Spleen (tissue), 11 donors: ENCODE measurements around the gene ZNF296. TPM values are rescaled to one million over a fixed set of nuclear protein-coding genes. Genes with fewer than 3 reads are reported as not detected.

Source experiments
- DNase-seq: peaks from one replicate; pipeline ENCODE4 v3.0.0-alpha.2; 2020
- H3K27ac ChIP-seq, 8 donors: fragments of 200-600 bp; sonication (generic) in 7 of 8; 1 replicate in 4 of 8; 2 replicates in 4 of 8; pipeline versions ENCODE4 v1.5.0 to v1.8.0; 2016 to 2021; ENCODE audit warnings: inconsistent platforms in 4 of 8, mild to moderate bottlenecking in 4 of 8, moderate library complexity in 1 of 8
- H3K27me3 ChIP-seq, 7 donors: fragments of 200-600 bp; sonication (generic) in 6 of 7; replicated peaks in 1 of 7; 1 replicate in 4 of 7; 2 replicates in 3 of 7; pipeline versions ENCODE4 v1.5.0 to v1.8.0; 2016 to 2021; ENCODE audit warnings: inconsistent platforms in 3 of 7, mild to moderate bottlenecking in 1 of 7
- H3K36me3 ChIP-seq, 6 donors: fragments of 200-600 bp; sonication (generic) in 5 of 6; 1 replicate in 4 of 6; 2 replicates in 2 of 6; pipeline versions ENCODE4 v1.5.0 to v1.8.0; 2016 to 2021; ENCODE audit warnings: inconsistent platforms in 2 of 6
- H3K4me1 ChIP-seq, 6 donors: fragments of 200-600 bp; sonication (generic) in 5 of 6; 1 replicate in 3 of 6; 2 replicates in 3 of 6; pipeline versions ENCODE4 v1.5.0 to v1.8.0; 2016 to 2021; ENCODE audit warnings: inconsistent platforms in 3 of 6
- H3K4me3 ChIP-seq, 8 donors: fragments of 200-600 bp; sonication (generic) in 7 of 8; 1 replicate in 4 of 8; 2 replicates in 4 of 8; pipeline versions ENCODE4 v1.5.0 to v1.8.0; 2016 to 2021; ENCODE audit warnings: inconsistent platforms in 4 of 8, mild to moderate bottlenecking in 4 of 8, moderate library complexity in 2 of 8
- H3K9me3 ChIP-seq, 8 donors: fragments of 200-600 bp; sonication (generic) in 7 of 8; 1 replicate in 4 of 8; 2 replicates in 4 of 8; pipeline versions ENCODE4 v1.5.0 to v1.8.0; 2016 to 2021; ENCODE audit warnings: inconsistent platforms in 4 of 8
- POLR2A ChIP-seq, 3 donors: fragments of 450-650 bp; IDR thresholded peaks; one replicate each; pipeline ENCODE4 v1.5.1; 2017; ENCODE audit warnings: antibody characterized with exemption in 3 of 3, mild to moderate bottlenecking in 1 of 3
- POLR2AphosphoS5 ChIP-seq, 3 donors: sonication (generic); formaldehyde crosslinking; IDR thresholded peaks; one replicate each; pipeline ENCODE4 v1.5.1; 2017; ENCODE audit warnings: antibody characterized with exemption in 3 of 3
- WGBS, 5 donors: extraction: QIAGEN DNeasy Blood & Tissue Kit in 3 of 5; methylation state at CpG; one replicate each; pipeline versions ENCODE4 v1.1.5 to v1.1.7; 2013 to 2018; 5-methylcytosine and 5-hydroxymethylcytosine counted together
- intact Hi-C: fragments of 100-400 bp; cut with DNase I; formaldehyde crosslinking; loops from one replicate; pipeline ENCODE4 v1.15.0; 2023; ENCODE audit warnings: low total_unique reads
- polyA plus RNA-seq, 3 donors: library from polyadenylated mRNA; stranded (reverse); fragments of 200-250 nt; gene quantifications; one replicate each; pipeline ENCODE4 v1.2.1, GENCODE V29; 2013
- total RNA-seq, 7 donors: library from RNA; depleted of rRNA in 3 of 7; stranded (reverse); fragments of >200 nt in 3 of 7; fragmentation: NEBNext Ultra II Directional in 4 of 7; extraction: Animal tissue kit (Norgen Biotek cat#: 25700) in 4 of 7; gene quantifications; one replicate each; pipeline versions ENCODE4 v1.1.0 to v1.2.1, GENCODE V29; 2016 to 2021
- TF ChIP-seq, protein P1 (sequence below), 11 experiments: fragments of 200-600 bp in 7 of 11; fragments of 450-650 bp in 4 of 11; sonication (generic) in 4 of 11; IDR thresholded peaks in 8 of 11; conservative IDR thresholded peaks in 3 of 11; 1 replicate in 7 of 11; 2 replicates in 4 of 11; pipeline versions ENCODE4 v1.4.0 to v1.8.0; 2016 to 2021; ENCODE audit warnings: antibody characterized with exemption in 11 of 11, inconsistent platforms in 4 of 11, mild to moderate bottlenecking in 1 of 11
- donor health status: healthy with polysubstance abuse.
- donor health status: DM: no; HTN: no; CAD: no; lungs with moderate emphysema.
- donor health status: DM: no; HTN: no; CAD: no.
- donor health status: Bipolar disorder and iron deficiency.
- donor health status: healthy.
- donor health status: DM: no; HTN: no; CAD: no.
- donor health status: DM: yes; HTN: yes; CAD: no.

Gene ZNF296
- total and polyA plus RNA-seq, 10 donors: 3.9 to 11.9 (median 7.4) TPM

DNA sequence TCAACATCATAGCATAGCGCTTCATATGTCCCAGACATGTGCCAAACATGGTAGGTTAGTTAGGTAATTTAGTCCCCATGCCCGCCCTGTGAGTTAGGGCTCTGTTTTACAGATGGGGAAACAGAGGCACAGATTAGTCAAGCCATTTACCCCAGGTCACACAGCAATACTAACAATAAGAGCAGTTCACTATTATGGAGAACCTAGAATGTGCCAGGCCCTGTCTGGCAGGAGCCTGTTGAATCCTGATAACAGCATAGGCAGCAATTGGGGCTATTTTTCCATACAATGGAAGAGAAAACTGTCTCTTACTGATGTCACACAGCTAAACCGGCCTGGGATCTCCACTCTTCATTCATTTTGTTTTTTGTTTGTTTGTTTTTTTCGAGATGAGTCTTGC is 10.2 kb upstream of the ZNF296 start:
- H3K4me1 ChIP-seq: peaks cover 7 to 68% (median 28%) of the 10 kb centered on the region in 6 donors
- WGBS, 5 donors: 94 to 97% (median 95%) methylated on average over 4 of the region's 4 CpGs
- DNase-seq: no peak
- TF ChIP-seq POLR2A (IDR thresholded peaks at IDR 0.05): no peak
- TF ChIP-seq, protein P1, sequence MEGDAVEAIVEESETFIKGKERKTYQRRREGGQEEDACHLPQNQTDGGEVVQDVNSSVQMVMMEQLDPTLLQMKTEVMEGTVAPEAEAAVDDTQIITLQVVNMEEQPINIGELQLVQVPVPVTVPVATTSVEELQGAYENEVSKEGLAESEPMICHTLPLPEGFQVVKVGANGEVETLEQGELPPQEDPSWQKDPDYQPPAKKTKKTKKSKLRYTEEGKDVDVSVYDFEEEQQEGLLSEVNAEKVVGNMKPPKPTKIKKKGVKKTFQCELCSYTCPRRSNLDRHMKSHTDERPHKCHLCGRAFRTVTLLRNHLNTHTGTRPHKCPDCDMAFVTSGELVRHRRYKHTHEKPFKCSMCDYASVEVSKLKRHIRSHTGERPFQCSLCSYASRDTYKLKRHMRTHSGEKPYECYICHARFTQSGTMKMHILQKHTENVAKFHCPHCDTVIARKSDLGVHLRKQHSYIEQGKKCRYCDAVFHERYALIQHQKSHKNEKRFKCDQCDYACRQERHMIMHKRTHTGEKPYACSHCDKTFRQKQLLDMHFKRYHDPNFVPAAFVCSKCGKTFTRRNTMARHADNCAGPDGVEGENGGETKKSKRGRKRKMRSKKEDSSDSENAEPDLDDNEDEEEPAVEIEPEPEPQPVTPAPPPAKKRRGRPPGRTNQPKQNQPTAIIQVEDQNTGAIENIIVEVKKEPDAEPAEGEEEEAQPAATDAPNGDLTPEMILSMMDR (IDR thresholded peaks at IDR 0.05 in 8 of 11, conservative IDR thresholded peaks at IDR 0.05 in 3 of 11): no peak
- no peak for TF ChIP-seq POLR2AphosphoS5 (IDR thresholded peaks at IDR 0.05)
- H3K36me3 ChIP-seq: peaks cover 0 to 84% (median 20%) of the 10 kb centered on the region in 6 donors
- no peaks in the 10 kb centered on the region for H3K9me3 ChIP-seq
- H3K27me3 ChIP-seq: no peaks in the 10 kb centered on the region
- no peak overlapping the region for H3K4me3 ChIP-seq
- intact Hi-C loops: no loop called here
- no peak overlapping the region for H3K27ac ChIP-seq

DNA sequence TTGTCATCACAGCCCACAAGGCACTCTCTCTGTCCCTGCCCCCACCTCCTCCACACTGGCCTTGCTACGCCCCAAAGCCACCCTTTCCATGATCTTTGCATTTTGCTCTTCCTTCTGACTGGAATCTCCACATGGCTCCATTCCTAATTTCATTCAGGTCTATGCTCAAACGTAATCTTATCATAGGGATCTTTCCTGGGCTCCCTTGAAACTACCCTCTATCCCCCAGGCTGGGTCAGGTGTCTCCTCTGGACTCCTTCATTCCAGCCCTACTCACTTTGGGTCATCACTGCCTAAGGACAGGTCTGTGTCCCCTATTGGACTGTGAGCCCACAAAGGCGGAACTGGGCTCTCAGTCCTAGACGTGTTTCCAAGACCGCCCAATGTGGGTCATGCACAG is 5.9 kb upstream of the ZNF296 start:
- Histone ChIP-seq H3K9me3 (no peaks in the 10 kb centered on the region), H3K4me1 (peaks cover 17 to 66% (median 40%) of the 10 kb centered on the region in 6 donors), H3K27ac (no peak overlapping the region), H3K4me3 (no peak overlapping the region), H3K36me3 (peaks cover 0 to 51% (median 11%) of the 10 kb centered on the region in 6 donors), H3K27me3 (no peaks in the 10 kb centered on the region)
- TF ChIP-seq POLR2AphosphoS5 (IDR thresholded peaks at IDR 0.05) (no peak), POLR2A (IDR thresholded peaks at IDR 0.05) (no peak)
- TF ChIP-seq, protein P1 (IDR thresholded peaks at IDR 0.05 in 8 of 11, conservative IDR thresholded peaks at IDR 0.05 in 3 of 11): no peak
- 91 to 97% (median 94%) methylated on average over 5 of the region's 5 CpGs for WGBS, 5 donors
- no peak for DNase-seq
- intact Hi-C loops: no loop called here

DNA sequence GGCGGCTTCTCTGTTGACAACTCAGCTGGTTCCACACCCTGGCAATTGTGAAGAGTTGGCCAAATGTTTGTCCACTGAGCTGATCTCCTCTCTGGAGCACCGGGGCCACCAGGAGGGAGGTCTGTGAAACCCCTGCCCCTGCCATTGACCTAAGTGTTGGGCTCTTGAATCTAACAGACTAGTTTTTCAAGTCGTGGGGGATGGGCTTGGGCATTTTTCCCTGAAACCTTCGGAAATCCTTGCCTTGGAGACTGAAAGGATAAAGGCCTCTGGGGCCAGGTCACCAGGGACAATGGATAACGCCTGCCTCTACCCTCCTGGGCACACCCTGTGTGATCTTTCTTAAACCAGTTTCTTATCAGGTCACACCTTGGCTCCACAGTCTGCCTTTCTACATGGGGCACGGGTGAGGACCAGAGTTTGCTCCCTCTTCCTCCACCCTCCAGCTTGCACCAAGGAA is 3.7 kb upstream of the ZNF296 start:
- no peaks in the 10 kb centered on the region for H3K27me3 ChIP-seq
- intact Hi-C loops: no loop called here
- WGBS, 5 donors: 12 to 18% (median 13%) methylated on average over 6 of the region's 6 CpGs
- H3K27ac ChIP-seq: peak overlapping the region; percentile 52 to 90 (median 86)
- H3K36me3 ChIP-seq: peaks cover 0 to 32% (median 11%) of the 10 kb centered on the region in 6 donors
- no peaks in the 10 kb centered on the region for H3K9me3 ChIP-seq
- peak overlapping the region; percentile 79 to 99 (median 84) for H3K4me3 ChIP-seq
- DNase-seq: no peak
- H3K4me1 ChIP-seq: peaks cover 25 to 77% (median 58%) of the 10 kb centered on the region in 6 donors
- TF ChIP-seq, protein P1 (IDR thresholded peaks at IDR 0.05 in 8 of 11, conservative IDR thresholded peaks at IDR 0.05 in 3 of 11): no peak
- TF ChIP-seq POLR2AphosphoS5 (IDR thresholded peaks at IDR 0.05): no peak
- TF ChIP-seq POLR2A (IDR thresholded peaks at IDR 0.05): no peak

DNA sequence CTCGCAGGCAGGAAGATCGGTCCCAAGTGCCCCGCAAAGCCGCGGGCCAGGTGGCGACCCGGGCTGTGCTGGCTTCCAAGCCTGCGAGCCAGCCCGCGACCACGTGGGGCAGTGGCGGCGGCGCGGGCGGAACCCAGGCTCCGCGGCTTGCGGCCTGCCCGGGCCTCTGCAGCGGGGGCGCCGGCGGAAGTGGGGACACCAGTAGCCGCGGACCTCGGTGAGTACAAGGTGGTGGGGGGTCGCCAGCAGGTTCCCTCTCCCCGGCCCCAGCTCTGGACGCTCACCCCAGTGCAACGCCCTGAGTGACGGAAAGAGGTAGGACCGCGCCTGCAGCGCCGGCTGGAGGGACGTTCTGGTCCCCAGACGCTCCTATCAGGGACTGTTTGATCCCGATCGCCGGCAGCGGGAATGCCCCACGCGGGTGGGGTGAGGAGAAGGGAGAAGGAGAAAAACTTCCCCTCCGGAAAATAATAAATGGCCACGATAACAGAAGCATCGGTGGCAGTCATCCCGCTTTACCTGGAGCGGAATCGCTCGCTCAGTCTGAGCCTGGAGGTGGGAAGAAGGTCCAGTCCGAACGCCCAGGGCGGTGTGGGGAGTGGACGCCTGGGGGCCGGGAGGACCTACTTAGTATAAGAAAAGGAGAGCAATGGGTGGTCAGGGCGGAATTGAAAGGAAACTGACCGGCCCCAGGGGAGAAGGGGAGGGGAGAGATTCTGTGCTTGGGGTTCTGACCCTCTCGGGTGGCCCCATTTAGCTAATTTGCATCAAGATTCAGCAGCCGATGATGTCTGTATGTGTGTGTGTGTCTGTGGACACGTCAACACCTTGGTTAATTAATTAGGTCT is 3.0 kb upstream of the ZNF296 start, which contains the start of gene GEMIN7:
GEMIN7 (plus strand) TSS at position 198 of the 848 bp plus-strand sequence. CDS start 10,855 bp downstream, outside the sequence.
- TF ChIP-seq, protein P1 (IDR thresholded peaks at IDR 0.05 in 8 of 11, conservative IDR thresholded peaks at IDR 0.05 in 3 of 11): peak in 1 of 11 experiments; percentile 14
- TF ChIP-seq POLR2A (IDR thresholded peaks at IDR 0.05) (peak in 1 of 3 donors; percentile 73), POLR2AphosphoS5 (IDR thresholded peaks at IDR 0.05) (peak; percentile 80 to 87 (median 84))
- peaks cover 25 to 83% (median 64%) of the 10 kb centered on the region in 6 donors for H3K4me1 ChIP-seq
- no peaks in the 10 kb centered on the region for H3K27me3 ChIP-seq
- peak within 1 kb of the TSS; percentile 52 to 90 (median 86) for H3K27ac ChIP-seq
- DNase-seq: peak; percentile 94
- 0 to 1% (median 0%) methylated on average over 31 to 61 of the region's 61 CpGs for WGBS, 5 donors
- H3K36me3 ChIP-seq: peaks cover 0 to 28% (median 11%) of the 10 kb centered on the region in 6 donors
- peak within 1 kb of the TSS; percentile 79 to 99 (median 84) for H3K4me3 ChIP-seq
- intact Hi-C loops: no loop called here
- H3K9me3 ChIP-seq: no peaks in the 10 kb centered on the region
